Neuronal stem cell (in vitro differentiated cells): Measurements from ENCODE around the gene LAMB4. TPM values are rescaled to one million over a fixed set of nuclear protein-coding genes. Genes with fewer than 3 reads are reported as not detected.

Experiments used
- DNase-seq: peaks from one replicate; pipeline ENCODE4 v3.0.0-alpha.2; 2013; ENCODE audit warnings: low spot score
- H2AFZ ChIP-seq: one replicate; pipeline ENCODE4 v1.6.1; 2013; ENCODE audit warnings: mild to moderate bottlenecking, low read length, inconsistent platforms
- H2AK5ac ChIP-seq: 2 replicates; pipeline ENCODE4 v1.6.1; 2013; ENCODE audit warnings: low read depth, mild to moderate bottlenecking, inconsistent platforms, low read length, moderate library complexity, mixed read lengths
- H2BK120ac ChIP-seq: 2 replicates; pipeline ENCODE4 v1.6.1; 2013; ENCODE audit warnings: low read depth, mild to moderate bottlenecking, inconsistent platforms, low read length, moderate library complexity, mixed read lengths
- H2BK12ac ChIP-seq: one replicate; pipeline ENCODE4 v1.6.1; 2013; ENCODE audit warnings: low read length, inconsistent platforms
- H2BK15ac ChIP-seq: 2 replicates; pipeline ENCODE4 v1.6.1; 2013; ENCODE audit warnings: mild to moderate bottlenecking, low read length, inconsistent platforms, mixed read lengths
- H2BK5ac ChIP-seq: one replicate; pipeline ENCODE4 v1.6.1; 2013; ENCODE audit warnings: inconsistent platforms, mild to moderate bottlenecking, low read length, moderate library complexity
- H3K14ac ChIP-seq: one replicate; pipeline ENCODE4 v1.6.1; 2013; ENCODE audit warnings: low read length, inconsistent platforms
- H3K18ac ChIP-seq: 2 replicates; pipeline ENCODE4 v1.6.1; 2013; ENCODE audit warnings: low read length, inconsistent platforms
- H3K23ac ChIP-seq: 2 replicates; pipeline ENCODE4 v1.6.1; 2013; ENCODE audit warnings: low read depth, mild to moderate bottlenecking, mixed read lengths, low read length, inconsistent platforms; ENCODE audit not compliant: poor library complexity
- H3K27ac ChIP-seq: replicated peaks from 3 replicates; pipeline ENCODE4 v1.5.1; 2013; ENCODE audit warnings: low read length, inconsistent platforms
- H3K27me3 ChIP-seq, 3 experiments: 2 replicates each; pipeline ENCODE4 v1.6.1; 2013; ENCODE audit warnings: low read length in 3 of 3, mild to moderate bottlenecking in 2 of 3, inconsistent platforms in 1 of 3, low read depth in 1 of 3, mixed read lengths in 1 of 3, moderate library complexity in 1 of 3; ENCODE audit not compliant: control insufficient read depth in 3 of 3, insufficient read depth in 3 of 3
- H3K36me3 ChIP-seq, 2 donors: replicated peaks in 1 of 2; 2 replicates each; pipeline ENCODE4 v1.6.1; 2013; ENCODE audit warnings: low read length in 2 of 2; ENCODE audit not compliant: control insufficient read depth in 2 of 2, insufficient read depth in 2 of 2
- H3K4ac ChIP-seq: 2 replicates; pipeline ENCODE4 v1.6.1; 2013; ENCODE audit warnings: inconsistent platforms, mild to moderate bottlenecking, low read length, moderate library complexity
- H3K4me1 ChIP-seq, 2 donors: 1 replicate in 1 of 2; 2 replicates in 1 of 2; pipeline ENCODE4 v1.6.1; 2013; ENCODE audit warnings: low read length in 2 of 2, low read depth in 1 of 2; ENCODE audit not compliant: control insufficient read depth in 2 of 2, insufficient read depth in 1 of 2
- H3K4me2 ChIP-seq: one replicate; pipeline ENCODE4 v1.6.1; 2013; ENCODE audit warnings: mild to moderate bottlenecking, low read length, inconsistent platforms; ENCODE audit not compliant: insufficient read depth, poor library complexity, severe bottlenecking
- H3K4me3 ChIP-seq, 2 donors: 2 replicates each; pipeline ENCODE4 v1.5.1; 2013; ENCODE audit warnings: low read length in 2 of 2, mild to moderate bottlenecking in 2 of 2, inconsistent platforms in 1 of 2, moderate library complexity in 1 of 2
- H3K79me1 ChIP-seq: one replicate; pipeline ENCODE4 v1.6.1; 2013; ENCODE audit warnings: low read depth, mild to moderate bottlenecking, inconsistent platforms, low read length, moderate library complexity
- H3K9ac ChIP-seq: one replicate; pipeline ENCODE4 v1.6.1; 2013; ENCODE audit warnings: mild to moderate bottlenecking, low read depth, low read length, inconsistent platforms; ENCODE audit not compliant: poor library complexity
- H3K9me3 ChIP-seq, 2 donors: replicated peaks in 1 of 2; 2 replicates each; pipeline versions ENCODE3 to v1.6.1; 2013; ENCODE audit warnings: low read length in 2 of 2, mild to moderate bottlenecking in 2 of 2, inconsistent platforms in 1 of 2, low read depth in 1 of 2, mixed read lengths in 1 of 2, moderate library complexity in 1 of 2; ENCODE audit not compliant: control insufficient read depth in 2 of 2, insufficient read depth in 1 of 2
- H4K8ac ChIP-seq: one replicate; pipeline ENCODE4 v1.6.1; 2013; ENCODE audit warnings: low read depth, mild to moderate bottlenecking, inconsistent platforms, low read length, moderate library complexity
- H4K91ac ChIP-seq: one replicate; pipeline ENCODE4 v1.6.1; 2013; ENCODE audit warnings: low read length, low read depth, mild to moderate bottlenecking, inconsistent platforms; ENCODE audit not compliant: poor library complexity
- small RNA-seq: library from polyadenylated mRNA; stranded (forward); fragments of <200 nt; extraction: miRNeasy Mini kit (QIAGEN cat#:217004); gene quantifications from one replicate; pipeline ENCODE3, GENCODE V24; 2013; ENCODE audit not compliant: insufficient read depth

Gene LAMB4

GRCh38 chr7:107973861-107974260 lies 156.3 kb downstream of the LAMB4 start:
- H2BK12ac ChIP-seq: no peak overlapping the region
- H4K91ac ChIP-seq: no peak overlapping the region
- peaks cover 33 to 75% of the 10 kb centered on the region in 2 donors for H3K36me3 ChIP-seq
- no peak overlapping the region for H2AK5ac ChIP-seq
- no peak overlapping the region for H2AFZ ChIP-seq
- H3K23ac ChIP-seq: no peak overlapping the region
- H3K27me3 ChIP-seq: no peaks in the 10 kb centered on the region
- no peak overlapping the region for H2BK120ac ChIP-seq
- DNase-seq: no peak
- H3K4ac ChIP-seq: no peak overlapping the region
- H3K4me1 ChIP-seq: peaks cover 0 to 3% of the 10 kb centered on the region in 2 donors
- no peak overlapping the region for H3K4me2 ChIP-seq
- H2BK15ac ChIP-seq: no peak overlapping the region
- H3K18ac ChIP-seq: no peak overlapping the region
- no peak overlapping the region for H3K14ac ChIP-seq
- H3K79me1 ChIP-seq: no peaks in the 10 kb centered on the region
- H3K27ac ChIP-seq: no peak overlapping the region
- no peaks in the 10 kb centered on the region for H3K9me3 ChIP-seq
- no peak overlapping the region for H4K8ac ChIP-seq
- no peak overlapping the region for H3K9ac ChIP-seq
- H3K4me3 ChIP-seq: no peak overlapping the region
- H2BK5ac ChIP-seq: no peak overlapping the region

Small RNAs within 50 kb of the gene (small RNA-seq; reads per million reads assigned to genes)
- not detected for gene RF00012
